H9 (cell line): ENCODE results near the gene NARF. TPM values are rescaled to one million over a fixed set of nuclear protein-coding genes. Genes with fewer than 3 reads are reported as not detected.

Experiments used
- DNase-seq: peaks from one replicate; pipeline ENCODE4 v3.0.0-alpha.2; 2017
- H2AFZ ChIP-seq: one replicate; pipeline ENCODE4 v1.6.1; 2013; ENCODE audit warnings: mild to moderate bottlenecking, low read length, control low read depth, moderate library complexity
- H2AK5ac ChIP-seq: 2 replicates; pipeline ENCODE4 v1.6.1; 2013; ENCODE audit warnings: low read length, control low read depth, mixed read lengths; ENCODE audit not compliant: insufficient read length
- H2BK120ac ChIP-seq: one replicate; pipeline ENCODE4 v1.6.1; 2013; ENCODE audit warnings: low read depth, mild to moderate bottlenecking, low read length, control low read depth, inconsistent platforms; ENCODE audit not compliant: poor library complexity, severe bottlenecking
- H2BK12ac ChIP-seq: 2 replicates; pipeline ENCODE4 v1.6.1; 2013; ENCODE audit warnings: low read length, control low read depth, mixed read lengths, low read depth; ENCODE audit not compliant: insufficient read length
- H2BK15ac ChIP-seq: 2 replicates; pipeline ENCODE4 v1.6.1; 2013; ENCODE audit warnings: low read depth, low read length, control low read depth
- H2BK20ac ChIP-seq: one replicate; pipeline ENCODE4 v1.6.1; 2013; ENCODE audit warnings: low read depth, mild to moderate bottlenecking, low read length, control low read depth, inconsistent platforms; ENCODE audit not compliant: poor library complexity, severe bottlenecking
- H2BK5ac ChIP-seq: 2 replicates; pipeline ENCODE4 v1.6.1; 2013; ENCODE audit warnings: low read length, control low read depth, mixed read lengths; ENCODE audit not compliant: insufficient read length
- H3K14ac ChIP-seq: 2 replicates; pipeline ENCODE4 v1.6.1; 2013; ENCODE audit warnings: low read length, control low read depth; ENCODE audit not compliant: insufficient read depth
- H3K18ac ChIP-seq: 2 replicates; pipeline ENCODE4 v1.6.1; 2013; ENCODE audit warnings: low read depth, mild to moderate bottlenecking, mixed read lengths, low read length, control low read depth; ENCODE audit not compliant: insufficient read length
- H3K23ac ChIP-seq: 2 replicates; pipeline ENCODE4 v1.6.1; 2013; ENCODE audit warnings: low read length, control low read depth, mixed read lengths, low read depth; ENCODE audit not compliant: insufficient read length
- H3K23me2 ChIP-seq: 2 replicates; pipeline ENCODE4 v1.6.1; 2013; ENCODE audit warnings: low read depth, mild to moderate bottlenecking, mixed read lengths, low read length, control low read depth; ENCODE audit not compliant: insufficient read length, poor library complexity, severe bottlenecking
- H3K27ac ChIP-seq: 2 replicates; pipeline ENCODE4 v1.5.1; 2013; ENCODE audit warnings: low read length, control low read depth, mixed read lengths, low read depth; ENCODE audit not compliant: insufficient read length
- H3K27me3 ChIP-seq: 2 replicates; pipeline ENCODE4 v1.6.1; 2013; ENCODE audit warnings: low read length, control low read depth, inconsistent platforms; ENCODE audit not compliant: insufficient read depth
- H3K4ac ChIP-seq: 2 replicates; pipeline ENCODE4 v1.6.1; 2013; ENCODE audit warnings: low read depth, mild to moderate bottlenecking, control low read depth, inconsistent platforms, low read length, moderate library complexity
- H3K4me1 ChIP-seq: 2 replicates; pipeline ENCODE4 v1.6.1; 2013; ENCODE audit warnings: low read length, control low read depth, inconsistent platforms; ENCODE audit not compliant: insufficient read depth
- H3K4me2 ChIP-seq: 2 replicates; pipeline ENCODE4 v1.6.1; 2013; ENCODE audit warnings: low read length, control low read depth, mixed read lengths; ENCODE audit not compliant: insufficient read length, insufficient read depth
- H3K56ac ChIP-seq: 2 replicates; pipeline ENCODE4 v1.6.1; 2013; ENCODE audit warnings: low read depth, mild to moderate bottlenecking, mixed read lengths, low read length, control low read depth; ENCODE audit not compliant: insufficient read length
- H3K79me1 ChIP-seq: 2 replicates; pipeline ENCODE4 v1.6.1; 2013; ENCODE audit warnings: low read depth, mild to moderate bottlenecking, moderate library complexity, low read length, control low read depth, inconsistent platforms; ENCODE audit not compliant: insufficient read depth, poor library complexity, severe bottlenecking
- H3K79me2 ChIP-seq: 2 replicates; pipeline ENCODE4 v1.6.1; 2013; ENCODE audit warnings: low read length, control low read depth, inconsistent platforms; ENCODE audit not compliant: insufficient read depth
- H3K9ac ChIP-seq: 2 replicates; pipeline ENCODE4 v1.6.1; 2013; ENCODE audit warnings: low read length, control low read depth, mixed read lengths; ENCODE audit not compliant: insufficient read length; ENCODE audit errors: extremely low read depth
- H3K9me3 ChIP-seq: one replicate; pipeline ENCODE4 v1.6.1; 2013; ENCODE audit warnings: low read depth, low read length, inconsistent platforms; ENCODE audit not compliant: control insufficient read depth
- H3T11ph ChIP-seq: one replicate; pipeline ENCODE4 v1.6.1; 2013; ENCODE audit warnings: mild to moderate bottlenecking, low read length, control low read depth, inconsistent platforms
- H4K20me1 ChIP-seq: one replicate; pipeline ENCODE4 v1.6.1; 2013; ENCODE audit not compliant: control insufficient read depth, insufficient read length, insufficient read depth
- H4K5ac ChIP-seq: 2 replicates; pipeline ENCODE4 v1.6.1; 2013; ENCODE audit warnings: low read depth, mild to moderate bottlenecking, mixed read lengths, low read length, control low read depth; ENCODE audit not compliant: insufficient read length
- H4K8ac ChIP-seq: replicated peaks from 2 replicates; pipeline ENCODE4 v1.6.1; 2013; ENCODE audit warnings: low read length, control low read depth, mixed read lengths, low read depth; ENCODE audit not compliant: insufficient read length
- H4K91ac ChIP-seq: 2 replicates; pipeline ENCODE4 v1.6.1; 2013; ENCODE audit warnings: low read depth, mild to moderate bottlenecking, moderate library complexity, mixed read lengths, low read length, control low read depth; ENCODE audit not compliant: insufficient read length
- H3K27ac Mint-ChIP-seq, 3 experiments: 2 replicates in 2 of 3; 3 replicates in 1 of 3; pipeline ENCODE4 v1.8.0; 2020 to 2021; ENCODE audit warnings: mixed read lengths in 3 of 3, mild to moderate bottlenecking in 1 of 3, moderate library complexity in 1 of 3
- H3K27me3 Mint-ChIP-seq: 2 replicates; pipeline ENCODE4 v1.8.0; 2021; ENCODE audit warnings: low read depth, mild to moderate bottlenecking, moderate library complexity, mixed read lengths
- H3K36me3 Mint-ChIP-seq, 3 experiments: 2 replicates in 2 of 3; 3 replicates in 1 of 3; pipeline ENCODE4 v1.8.0; 2020 to 2021; ENCODE audit warnings: low read depth in 3 of 3, mixed read lengths in 3 of 3; ENCODE audit not compliant: insufficient read depth in 1 of 3
- H3K4me1 Mint-ChIP-seq, 2 experiments: 2 replicates each; pipeline ENCODE4 v1.8.0; 2020; ENCODE audit warnings: mixed read lengths in 2 of 2
- H3K4me3 Mint-ChIP-seq, 2 experiments: 2 replicates in 1 of 2; 3 replicates in 1 of 2; pipeline ENCODE4 v1.8.0; 2020 to 2021; ENCODE audit warnings: mild to moderate bottlenecking in 2 of 2, mixed read lengths in 2 of 2, moderate library complexity in 1 of 2
- H3K9me3 Mint-ChIP-seq, 2 experiments: 2 replicates in 1 of 2; 3 replicates in 1 of 2; pipeline ENCODE4 v1.8.0; 2020; ENCODE audit warnings: mild to moderate bottlenecking in 2 of 2, mixed read lengths in 2 of 2, moderate library complexity in 1 of 2
- WGBS: extraction: QIAGEN DNeasy Blood & Tissue Kit; methylation state at CpG from one replicate; pipeline ENCODE4 v1.1.7; 2013; ENCODE audit warnings: missing lambda C conversion rate, low lambda C conversion rate, mixed read lengths; ENCODE audit not compliant: insufficient read length; ENCODE audit errors: extremely low coverage; 5-methylcytosine and 5-hydroxymethylcytosine counted together
- total RNA-seq: library from RNA; stranded (reverse); gene quantifications from 2 replicates; pipeline ENCODE4 v1.2.1, GENCODE V29; 2021
- TF ChIP-seq, protein P1 (sequence below): fragments of 200-600 bp; sonication (generic); conservative IDR thresholded peaks from 3 replicates; pipeline ENCODE4 v1.8.0; 2021; ENCODE audit warnings: antibody characterized with exemption, mild to moderate bottlenecking

Gene NARF
- total RNA-seq, 1 experiment from 2014 or later: 124 TPM

DNA sequence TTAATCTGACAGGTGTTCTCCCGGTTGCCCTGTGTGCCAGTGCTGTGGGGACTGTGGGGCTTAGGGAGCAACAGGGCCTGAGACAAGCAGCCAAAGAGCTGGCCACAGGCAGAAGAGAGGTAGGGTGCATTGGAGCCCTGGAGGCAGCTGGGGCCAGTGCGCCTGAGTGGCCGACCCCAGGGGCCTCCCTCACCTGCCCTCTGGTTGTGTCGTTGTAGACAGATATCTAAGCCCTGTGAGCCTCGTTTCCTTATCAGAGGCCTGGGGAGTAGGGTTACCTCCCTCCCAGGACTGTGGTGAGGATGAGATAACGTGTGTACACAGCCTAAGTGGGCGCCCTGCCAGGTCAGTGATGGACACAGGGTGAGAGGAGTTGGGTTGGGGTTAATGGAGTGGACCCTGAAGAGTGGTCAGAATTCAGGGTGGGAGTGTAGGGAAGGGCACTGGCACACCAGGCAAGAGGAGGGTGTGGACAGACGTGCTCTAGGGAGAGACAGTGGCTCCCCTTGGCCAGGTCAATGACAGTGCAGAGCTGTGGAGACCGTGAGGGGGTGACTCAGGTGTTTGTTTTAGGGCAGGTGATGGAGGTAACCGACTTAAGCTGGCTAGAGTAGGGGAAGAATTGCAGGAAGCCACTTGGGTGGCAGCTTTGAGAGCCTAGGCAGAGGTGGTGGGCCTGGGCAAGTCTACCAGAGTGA, 3.4 kb downstream of the NARF start:
- Histone ChIP-seq H4K5ac (no peak overlapping the region), H3K4me1 (no peaks in the 10 kb centered on the region), H3K14ac (no peak overlapping the region), H2BK15ac (no peak overlapping the region), H2BK120ac (no peak overlapping the region), H2AK5ac (no peak overlapping the region), H3K18ac (no peak overlapping the region), H4K91ac (no peak overlapping the region), H2BK12ac (no peak overlapping the region), H3K79me2 (no peaks in the 10 kb centered on the region), H3K27me3 (no peaks in the 10 kb centered on the region), H3K9me3 (no peaks in the 10 kb centered on the region), H4K20me1 (no peaks in the 10 kb centered on the region), H4K8ac (no peak overlapping the region), H3T11ph (no peak overlapping the region), H2BK20ac (no peak overlapping the region), H3K23ac (no peak overlapping the region), H3K9ac (no peak overlapping the region), H3K4ac (no peak overlapping the region), H3K23me2 (peaks cover 6% of the 10 kb centered on the region), H3K79me1 (no peaks in the 10 kb centered on the region), H3K27ac (no peak overlapping the region), H2AFZ (no peak overlapping the region), H3K56ac (no peak overlapping the region), H2BK5ac (no peak overlapping the region), H3K4me2 (no peak overlapping the region)
- H3K27ac Mint-ChIP-seq: peak overlapping the region; percentile 13 to 88 (median 23); a peak in 3 of 7 replicates
- H3K36me3 Mint-ChIP-seq: peaks cover 29 to 68% (median 63%) of the 10 kb centered on the region in 3 experiments
- H3K4me3 Mint-ChIP-seq: no peak overlapping the region; a peak in 1 of 5 replicates
- no peaks in the 10 kb centered on the region; the same call in 1 of the 2 replicates for H3K27me3 Mint-ChIP-seq
- TF ChIP-seq, protein P1, sequence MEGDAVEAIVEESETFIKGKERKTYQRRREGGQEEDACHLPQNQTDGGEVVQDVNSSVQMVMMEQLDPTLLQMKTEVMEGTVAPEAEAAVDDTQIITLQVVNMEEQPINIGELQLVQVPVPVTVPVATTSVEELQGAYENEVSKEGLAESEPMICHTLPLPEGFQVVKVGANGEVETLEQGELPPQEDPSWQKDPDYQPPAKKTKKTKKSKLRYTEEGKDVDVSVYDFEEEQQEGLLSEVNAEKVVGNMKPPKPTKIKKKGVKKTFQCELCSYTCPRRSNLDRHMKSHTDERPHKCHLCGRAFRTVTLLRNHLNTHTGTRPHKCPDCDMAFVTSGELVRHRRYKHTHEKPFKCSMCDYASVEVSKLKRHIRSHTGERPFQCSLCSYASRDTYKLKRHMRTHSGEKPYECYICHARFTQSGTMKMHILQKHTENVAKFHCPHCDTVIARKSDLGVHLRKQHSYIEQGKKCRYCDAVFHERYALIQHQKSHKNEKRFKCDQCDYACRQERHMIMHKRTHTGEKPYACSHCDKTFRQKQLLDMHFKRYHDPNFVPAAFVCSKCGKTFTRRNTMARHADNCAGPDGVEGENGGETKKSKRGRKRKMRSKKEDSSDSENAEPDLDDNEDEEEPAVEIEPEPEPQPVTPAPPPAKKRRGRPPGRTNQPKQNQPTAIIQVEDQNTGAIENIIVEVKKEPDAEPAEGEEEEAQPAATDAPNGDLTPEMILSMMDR: no peak
- WGBS: no CpG with 5 or more reads among the region's 10 CpGs
- DNase-seq: no peak
- peaks cover 9 to 11% of the 10 kb centered on the region in 2 experiments for H3K4me1 Mint-ChIP-seq
- H3K9me3 Mint-ChIP-seq: no peaks in the 10 kb centered on the region; a peak in 2 of 5 replicates
